Transverse colon (tissue), 4 donors: Measurements from ENCODE around the gene SEMA3C.

Experiments
- CTCF ChIP-seq, 5 experiments: fragments of 200-600 bp in 3 of 5; fragments of 450-650 bp in 2 of 5; sonication (generic) in 3 of 5; IDR thresholded peaks; 1 replicate in 2 of 5; 2 replicates in 3 of 5; pipeline ENCODE4 v1.5.1; 2016 to 2017; ENCODE audit warnings: antibody characterized with exemption in 5 of 5, inconsistent platforms in 3 of 5, mild to moderate bottlenecking in 2 of 5, moderate library complexity in 1 of 5
- POLR2AphosphoS5 ChIP-seq, 3 donors: sonication (generic); formaldehyde crosslinking; IDR thresholded peaks; one replicate each; pipeline ENCODE4 v1.6.1; 2016; ENCODE audit warnings: antibody characterized with exemption in 3 of 3

- TF ChIP-seq CTCF (IDR thresholded peaks at IDR 0.05) (no peak), POLR2AphosphoS5 (IDR thresholded peaks at IDR 0.05) (no peak)
These were observed 23.8 kb downstream of the SEMA3C start for GRCh38 chr7:80895056-80895455.
